Activated T-cell treated with anti-CD3 and anti-CD28 coated beads, Interleukin-2, amount 50 U/mL, for 72 hours (primary cell): Measurements from ENCODE around the gene NTRK2. TPM values are rescaled to one million over a fixed set of nuclear protein-coding genes. Genes with fewer than 3 reads are reported as not detected.

Experiments used
- ATAC-seq, 2 donors: fragments of 150-1000 bp; cut with Tn5 transposase; replicated peaks in 1 of 2; 2 replicates each; pipeline ENCODE4 v1.10.0; 2021; ENCODE audit warnings: moderate library complexity in 2 of 2, mild to moderate bottlenecking in 1 of 2
- DNase-seq, 2 donors: peaks; one replicate each; pipeline ENCODE4 v3.0.0; 2021 to 2022; ENCODE audit warnings: mixed read lengths in 1 of 2
- H3K27ac Mint-ChIP-seq: one replicate; pipeline ENCODE4 v1.8.0; 2022; ENCODE audit warnings: mild to moderate bottlenecking, moderate library complexity, mixed read lengths
- H3K27me3 Mint-ChIP-seq: one replicate; pipeline ENCODE4 v1.8.0; 2022; ENCODE audit warnings: low read depth, mixed read lengths
- H3K36me3 Mint-ChIP-seq, 2 donors: one replicate each; pipeline ENCODE4 v1.8.0; 2022; ENCODE audit warnings: mixed read lengths in 2 of 2, mild to moderate bottlenecking in 1 of 2; ENCODE audit not compliant: insufficient read depth in 2 of 2
- H3K4me1 Mint-ChIP-seq: one replicate; pipeline ENCODE4 v1.8.0; 2022; ENCODE audit warnings: low read depth, mixed read lengths
- H3K4me3 Mint-ChIP-seq, 2 donors: one replicate each; pipeline ENCODE4 v1.8.0; 2022; ENCODE audit warnings: mild to moderate bottlenecking in 2 of 2, mixed read lengths in 2 of 2, moderate library complexity in 2 of 2
- H3K9me3 Mint-ChIP-seq, 2 donors: one replicate each; pipeline ENCODE4 v1.8.0; 2022; ENCODE audit warnings: mixed read lengths in 2 of 2
- total RNA-seq, 2 donors: library from RNA; stranded (reverse); gene quantifications; one replicate each; pipeline ENCODE4 v1.2.3, GENCODE V29; 2022

NTRK2 gene
- total RNA-seq, 2 donors from 2014 or later = 0.41 to 3.3 TPM

DNA sequence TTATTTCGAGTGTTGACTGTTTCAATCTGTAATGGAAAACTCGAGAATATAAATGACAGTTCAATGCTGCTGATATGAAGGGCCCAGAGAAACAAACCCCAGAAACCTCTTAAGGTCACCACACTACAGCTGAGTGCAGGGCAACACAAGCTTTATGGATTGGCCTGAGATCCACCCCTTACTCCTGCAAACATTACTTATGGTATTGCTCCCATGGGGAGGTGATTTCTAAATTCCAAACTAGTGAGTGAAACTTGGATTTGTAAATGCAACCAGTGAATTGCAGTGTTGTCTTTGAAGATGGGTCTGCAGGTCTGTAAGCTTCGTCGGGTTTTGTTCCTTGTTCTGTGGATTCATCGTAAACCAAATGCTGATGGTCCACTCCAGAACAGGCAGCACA, 85.4 kb downstream of the NTRK2 start:
- Mint-ChIP-seq H3K4me1 (peaks cover 21% of the 10 kb centered on the region), H3K27me3 (peaks cover 6% of the 10 kb centered on the region), H3K36me3 (no peaks in the 10 kb centered on the region), H3K27ac (peak overlapping the region; percentile 55), H3K9me3 (no peaks in the 10 kb centered on the region), H3K4me3 (peak overlapping the region in 1 of 2 donors; percentile 65)
- ATAC-seq = peak; percentile 27 to 49
- no peak for DNase-seq

DNA sequence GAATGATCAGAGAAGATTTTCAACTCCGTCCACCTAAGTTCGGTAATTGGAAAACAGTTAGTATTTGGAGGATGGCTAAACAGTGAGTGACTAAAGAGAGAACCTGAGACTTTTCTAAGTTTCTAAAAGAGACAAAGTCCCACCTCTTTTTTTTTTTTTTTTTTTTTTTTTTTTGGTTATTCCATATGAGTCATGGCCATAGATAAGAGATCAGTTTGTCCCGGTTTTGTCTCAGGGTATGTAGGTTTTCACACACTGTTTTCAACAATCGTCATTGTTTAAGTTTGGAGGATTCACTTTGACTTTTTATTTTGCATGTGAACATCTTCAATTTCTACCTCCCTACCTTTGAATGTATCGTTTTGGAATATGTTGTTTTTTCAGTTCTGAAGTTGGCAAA, 85.9 kb downstream of the NTRK2 start:
- DNase-seq (no peak), ATAC-seq (peak; percentile 49 to 50)
- no peaks in the 10 kb centered on the region for H3K9me3 Mint-ChIP-seq
- peaks cover 26% of the 10 kb centered on the region for H3K4me1 Mint-ChIP-seq
- no peaks in the 10 kb centered on the region for H3K36me3 Mint-ChIP-seq
- H3K4me3 Mint-ChIP-seq = peak overlapping the region in 1 of 2 donors; percentile 65
- H3K27me3 Mint-ChIP-seq = peaks cover 6% of the 10 kb centered on the region
- H3K27ac Mint-ChIP-seq = peak overlapping the region; percentile 55

DNA sequence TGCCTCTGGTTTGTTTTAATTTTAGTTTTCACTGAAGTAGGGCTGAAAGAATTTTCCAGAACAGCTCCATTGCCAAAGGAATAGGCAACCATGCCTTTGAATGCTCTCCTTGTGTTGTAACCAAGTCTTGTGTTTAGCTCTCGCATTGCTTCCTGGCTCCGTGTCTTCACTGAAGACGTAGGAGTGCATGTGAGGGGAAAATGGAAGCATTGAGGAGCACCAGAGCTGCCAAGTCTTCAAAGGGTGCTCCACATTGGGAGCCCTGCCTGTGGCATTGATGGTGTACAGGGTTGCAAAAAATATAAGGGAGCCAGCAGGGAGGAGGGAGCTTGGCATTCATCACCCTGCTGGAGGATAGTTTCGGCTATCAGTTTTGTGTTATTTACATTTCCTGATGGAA, 86.6 kb downstream of the NTRK2 start:
- peaks cover 6% of the 10 kb centered on the region for H3K27me3 Mint-ChIP-seq
- ATAC-seq (no peak), DNase-seq (no peak)
- peaks cover 0 to 2% of the 10 kb centered on the region in 2 donors for H3K36me3 Mint-ChIP-seq
- H3K9me3 Mint-ChIP-seq = no peaks in the 10 kb centered on the region
- H3K27ac Mint-ChIP-seq = no peak overlapping the region
- H3K4me3 Mint-ChIP-seq = no peak overlapping the region
- peaks cover 29% of the 10 kb centered on the region for H3K4me1 Mint-ChIP-seq

- H3K9me3 Mint-ChIP-seq = no peaks in the 10 kb centered on the region
- peaks cover 3% of the 10 kb centered on the region for H3K27me3 Mint-ChIP-seq
- H3K36me3 Mint-ChIP-seq = peaks cover 0 to 3% of the 10 kb centered on the region in 2 donors
- DNase-seq (no peak), ATAC-seq (no peak)
- H3K4me1 Mint-ChIP-seq = peaks cover 29% of the 10 kb centered on the region
- no peak overlapping the region for H3K27ac Mint-ChIP-seq
- H3K4me3 Mint-ChIP-seq = no peak overlapping the region
These were observed 87.2 kb downstream of the NTRK2 start for GRCh38 chr9:84756731-84757130.

DNA sequence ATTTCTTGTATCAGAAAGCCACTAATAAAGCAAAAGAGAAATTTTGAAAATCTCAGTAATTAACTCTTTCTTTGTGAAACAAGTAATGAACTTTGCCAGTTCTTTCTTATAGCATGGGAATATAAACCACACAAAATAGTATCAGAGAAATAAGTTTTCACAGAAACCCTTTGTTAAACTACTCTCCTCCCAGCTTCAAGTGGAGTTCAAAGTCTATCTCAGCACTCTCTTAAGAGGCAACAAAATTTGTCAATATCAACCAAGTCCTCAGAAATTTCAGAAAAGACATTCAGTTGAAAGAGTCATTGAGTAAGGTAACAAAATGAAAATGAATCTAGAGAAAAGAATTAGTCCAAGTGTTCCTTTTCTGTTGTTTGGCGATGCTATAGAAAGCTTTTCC, 89.3 kb downstream of the NTRK2 start:
- H3K36me3 Mint-ChIP-seq = peaks cover 0 to 7% of the 10 kb centered on the region in 2 donors
- H3K27me3 Mint-ChIP-seq = no peaks in the 10 kb centered on the region
- DNase-seq (no peak), ATAC-seq (no peak)
- H3K4me3 Mint-ChIP-seq = peak overlapping the region; percentile 22 to 96
- peaks cover 29% of the 10 kb centered on the region for H3K4me1 Mint-ChIP-seq
- peaks cover 2 to 3% of the 10 kb centered on the region in 2 donors for H3K9me3 Mint-ChIP-seq
- peak overlapping the region; percentile 99 for H3K27ac Mint-ChIP-seq

GRCh38 chr9:84759300-84759750, 89.8 kb downstream of the NTRK2 start:
- Mint-ChIP-seq H3K9me3 (peaks cover 2 to 3% of the 10 kb centered on the region in 2 donors), H3K36me3 (peaks cover 0 to 7% of the 10 kb centered on the region in 2 donors), H3K27ac (peak overlapping the region; percentile 99), H3K4me1 (peaks cover 29% of the 10 kb centered on the region), H3K4me3 (peak overlapping the region; percentile 22 to 96), H3K27me3 (no peaks in the 10 kb centered on the region)
- peak; percentile 35 to 46 for DNase-seq
- peak; percentile 66 to 69 for ATAC-seq

DNA sequence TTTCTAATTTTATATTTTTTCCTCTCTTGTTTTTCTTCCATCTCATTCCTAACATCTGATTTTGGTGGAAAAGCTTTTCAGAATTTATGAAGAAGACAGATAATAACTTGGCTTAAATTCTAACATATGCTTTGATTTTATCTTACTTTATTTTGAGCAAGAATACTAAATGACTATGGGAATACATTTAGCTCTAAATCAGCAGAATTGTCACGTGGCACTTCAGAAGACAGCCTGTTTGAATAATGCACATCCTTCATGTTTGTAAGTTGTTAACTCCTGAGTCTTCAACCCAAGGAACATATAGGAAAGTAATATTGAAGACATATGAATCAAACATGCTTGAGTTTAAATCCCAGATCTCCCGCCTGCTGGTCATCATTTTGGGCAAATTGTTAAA, 90.3 kb downstream of the NTRK2 start:
- peaks cover 29% of the 10 kb centered on the region for H3K4me1 Mint-ChIP-seq
- H3K9me3 Mint-ChIP-seq = peaks cover 2 to 3% of the 10 kb centered on the region in 2 donors
- peak overlapping the region in 1 of 2 donors; percentile 96 for H3K4me3 Mint-ChIP-seq
- no peak for ATAC-seq
- H3K27ac Mint-ChIP-seq = peak overlapping the region; percentile 99
- peaks cover 0 to 7% of the 10 kb centered on the region in 2 donors for H3K36me3 Mint-ChIP-seq
- no peaks in the 10 kb centered on the region for H3K27me3 Mint-ChIP-seq
- no peak for DNase-seq

DNA sequence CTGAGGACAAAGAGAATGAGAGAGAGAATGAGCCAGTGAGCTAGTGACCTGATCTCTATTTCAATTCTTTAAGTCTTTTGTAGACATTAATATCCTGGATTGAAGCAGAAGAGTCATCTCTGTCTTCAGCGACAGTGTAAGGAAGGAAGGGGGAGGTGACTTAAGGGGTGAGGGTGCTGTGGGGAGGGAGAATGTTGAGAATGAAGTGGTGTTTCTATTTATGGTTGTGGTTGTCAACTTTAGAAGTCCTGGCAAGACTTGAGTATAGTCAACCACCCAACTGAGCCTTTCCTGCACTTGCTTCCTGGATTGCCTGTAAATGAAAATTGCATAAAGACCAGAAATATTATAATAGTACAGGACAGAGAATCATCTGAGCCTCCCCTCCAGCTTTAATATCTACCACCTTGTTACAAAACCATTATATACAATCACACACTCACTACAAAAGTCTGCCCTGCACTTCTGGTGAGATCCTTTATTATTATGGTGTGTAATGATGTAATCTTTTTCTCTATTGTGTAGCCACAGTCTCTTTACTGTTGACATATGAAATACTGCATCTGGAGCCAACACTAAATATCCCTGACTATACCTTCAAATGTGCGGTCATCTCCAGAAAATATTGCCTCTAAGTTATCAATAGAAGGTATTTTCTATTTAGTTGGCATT, 91.7 kb downstream of the NTRK2 start:
- Mint-ChIP-seq H3K27ac (peak overlapping the region; percentile 47), H3K36me3 (peaks cover 0 to 7% of the 10 kb centered on the region in 2 donors), H3K27me3 (no peaks in the 10 kb centered on the region), H3K9me3 (peaks cover 2 to 3% of the 10 kb centered on the region in 2 donors), H3K4me1 (peaks cover 20% of the 10 kb centered on the region), H3K4me3 (peak overlapping the region in 1 of 2 donors; percentile 27)
- ATAC-seq = peak; percentile 54 to 80
- DNase-seq = no peak

DNA sequence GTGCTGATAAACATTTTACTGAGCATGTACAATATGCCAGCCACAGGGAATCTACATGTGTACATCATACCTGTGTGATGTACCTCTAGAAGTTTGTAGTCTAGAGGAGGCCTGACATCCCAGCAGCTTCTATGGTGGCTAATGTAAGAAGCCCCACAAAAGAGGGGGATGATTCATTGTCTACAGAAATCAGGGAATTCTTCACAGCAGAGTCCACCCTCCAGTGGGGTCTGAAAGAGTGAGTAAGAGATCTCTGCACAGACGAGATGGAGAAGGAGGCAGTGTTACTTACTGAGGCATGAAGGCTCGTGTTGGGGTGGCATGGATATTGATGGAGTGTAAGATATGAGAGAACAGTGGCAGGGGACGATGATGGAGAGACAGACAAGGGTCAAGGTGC, 103.0 kb downstream of the NTRK2 start:
- Mint-ChIP-seq H3K4me1 (no peaks in the 10 kb centered on the region), H3K36me3 (peaks cover 1 to 3% of the 10 kb centered on the region in 2 donors)
- ATAC-seq = no peak

DNA sequence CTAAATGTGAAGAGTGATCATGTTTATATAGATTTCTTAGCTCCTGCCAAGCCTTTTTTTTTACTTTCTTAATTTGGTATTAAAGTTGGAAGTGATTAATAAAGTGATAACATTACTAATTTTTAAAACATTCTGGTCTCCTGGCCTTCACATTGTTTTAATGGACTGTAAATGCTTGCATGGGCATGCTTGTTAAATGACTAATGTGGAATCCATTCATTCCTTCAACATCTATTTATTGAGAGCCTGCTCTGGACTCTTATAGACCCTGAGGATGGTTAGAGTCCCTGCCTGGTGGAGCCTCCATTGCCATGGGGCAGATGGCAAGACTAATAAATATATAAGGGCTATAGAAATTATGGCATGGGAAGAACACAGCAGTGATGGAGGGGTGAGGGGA, 103.5 kb downstream of the NTRK2 start:
- Mint-ChIP-seq H3K27ac (no peak overlapping the region), H3K9me3 (peaks cover 0 to 5% of the 10 kb centered on the region in 2 donors), H3K4me1 (no peaks in the 10 kb centered on the region), H3K36me3 (peaks cover 1 to 3% of the 10 kb centered on the region in 2 donors), H3K4me3 (no peak overlapping the region), H3K27me3 (peaks cover 10% of the 10 kb centered on the region)
- DNase-seq = no peak
- ATAC-seq = no peak

More for the DNA sequence above, 103.0 kb downstream of the NTRK2 start:
- DNase-seq = no peak
- H3K9me3 Mint-ChIP-seq = peaks cover 0 to 5% of the 10 kb centered on the region in 2 donors
- H3K27me3 Mint-ChIP-seq = peaks cover 10% of the 10 kb centered on the region
- H3K27ac Mint-ChIP-seq = no peak overlapping the region
- H3K4me3 Mint-ChIP-seq = no peak overlapping the region

DNA sequence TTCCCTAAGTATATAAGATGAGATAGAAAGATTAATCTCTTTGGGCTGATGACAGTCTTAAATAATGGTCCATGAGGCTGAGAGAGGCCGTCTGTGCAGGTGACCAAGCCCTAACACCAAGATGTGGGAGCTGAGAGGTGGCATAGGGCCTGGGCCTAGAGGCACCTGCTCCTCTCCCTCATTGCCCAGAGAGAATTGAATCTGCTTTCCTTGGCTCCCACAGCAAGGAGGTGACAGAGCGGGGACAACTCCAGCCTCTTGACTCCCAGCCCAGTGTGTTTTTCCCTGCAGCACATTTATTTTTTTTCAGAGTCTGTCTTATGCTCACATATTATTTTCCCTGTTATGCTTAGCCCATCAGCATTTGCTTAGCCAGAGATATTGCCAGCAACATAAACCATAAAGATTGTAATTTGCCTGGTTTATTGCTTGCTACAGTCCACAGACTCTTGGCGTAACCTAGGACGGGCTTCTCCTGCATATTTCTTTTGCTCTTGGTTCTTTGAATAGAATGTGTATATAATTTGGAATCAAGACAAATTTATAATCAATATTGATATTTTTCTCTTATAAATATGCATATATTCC, 105.6 kb downstream of the NTRK2 start:
- Mint-ChIP-seq H3K27me3 (peaks cover 10% of the 10 kb centered on the region), H3K9me3 (peaks cover 0 to 5% of the 10 kb centered on the region in 2 donors), H3K27ac (no peak overlapping the region), H3K36me3 (peaks cover 1 to 3% of the 10 kb centered on the region in 2 donors), H3K4me3 (no peak overlapping the region), H3K4me1 (no peaks in the 10 kb centered on the region)
- DNase-seq (no peak), ATAC-seq (no peak)

DNA sequence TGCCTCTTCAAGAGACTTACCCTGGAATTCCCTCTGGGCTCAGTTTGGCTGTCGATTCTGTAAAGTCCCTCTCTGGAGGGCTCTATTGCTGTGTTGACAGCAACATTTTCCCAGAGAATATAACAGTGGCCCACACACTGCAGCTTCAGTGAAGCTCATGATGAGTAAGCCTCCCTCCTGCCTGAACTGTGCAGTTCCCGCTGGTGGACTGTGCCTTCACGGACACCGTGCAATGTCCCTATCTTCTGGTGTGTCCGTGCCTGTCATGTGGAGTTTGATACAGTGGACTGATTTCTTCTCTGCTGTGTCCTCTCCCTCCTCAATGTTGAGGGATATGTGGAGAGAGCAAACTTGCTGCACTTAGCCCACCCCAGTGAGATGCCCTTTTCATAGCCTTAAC, 109.0 kb downstream of the NTRK2 start:
- Mint-ChIP-seq H3K27ac (no peak overlapping the region), H3K27me3 (peaks cover 16% of the 10 kb centered on the region), H3K36me3 (peaks cover 1 to 3% of the 10 kb centered on the region in 2 donors), H3K9me3 (peaks cover 0 to 2% of the 10 kb centered on the region in 2 donors), H3K4me1 (no peaks in the 10 kb centered on the region), H3K4me3 (no peak overlapping the region)
- no peak for DNase-seq
- no peak for ATAC-seq

DNA sequence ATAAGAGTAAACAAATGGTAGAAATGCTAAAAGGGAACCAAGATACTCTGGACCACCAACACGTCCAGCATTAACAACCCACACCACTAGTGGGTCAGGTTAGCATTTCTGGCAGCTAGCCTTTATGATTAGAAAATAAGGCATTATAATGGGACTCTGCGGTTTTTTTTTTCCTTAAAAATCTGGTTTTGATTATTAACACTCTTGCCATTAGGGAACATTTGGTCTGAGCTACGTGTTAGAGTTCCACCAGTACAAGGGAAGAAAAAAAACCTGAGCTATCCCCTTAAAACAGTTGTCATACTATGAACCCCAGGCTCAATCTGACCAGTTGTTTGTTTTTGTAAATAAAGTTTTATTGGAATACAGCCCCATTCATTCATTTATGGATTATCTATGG, 110.4 kb downstream of the NTRK2 start:
- Mint-ChIP-seq H3K4me1 (no peaks in the 10 kb centered on the region), H3K36me3 (peaks cover 1 to 3% of the 10 kb centered on the region in 2 donors), H3K27me3 (peaks cover 18% of the 10 kb centered on the region), H3K27ac (no peak overlapping the region), H3K9me3 (peaks cover 0 to 2% of the 10 kb centered on the region in 2 donors), H3K4me3 (no peak overlapping the region)
- ATAC-seq (no peak), DNase-seq (no peak)
